ENCODE results near the gene CHST11. TPM values are rescaled to one million over a fixed set of nuclear protein-coding genes. Genes with fewer than 3 reads are reported as not detected.
"Not testable (repeated sequence)": the region's sequence is repeated elsewhere in the genome, so short reads cannot be mapped to it uniquely, and the experiment has no call there.

CHST11 gene
- total RNA-seq, 1 donor from 2014 or later: 15.5 TPM

- H3K4me3 Mint-ChIP-seq: no peak overlapping the region
- H3K27ac Mint-ChIP-seq: no peak overlapping the region
- H3K4me1 Mint-ChIP-seq (ENCODE audit: unreplicated experiment): peaks cover 48% of the 10 kb centered on the region
- DNase-seq (ENCODE audit: extremely low spot score, unreplicated experiment): no peak
- no peaks in the 10 kb centered on the region for H3K27me3 Mint-ChIP-seq
- no peak for TF ChIP-seq CTCF (conservative IDR thresholded peaks at IDR 0.05)
- peaks cover 4% of the 10 kb centered on the region for H3K9me3 Mint-ChIP-seq
- H3K36me3 Mint-ChIP-seq: peaks cover 4% of the 10 kb centered on the region
These were observed 285.9 kb downstream of the CHST11 start for GRCh38 chr12:104742551-104743201.

- Mint-ChIP-seq H3K27ac (no peak overlapping the region), H3K4me1 (ENCODE audit: unreplicated experiment) (peaks cover 48% of the 10 kb centered on the region), H3K36me3 (peaks cover 4% of the 10 kb centered on the region), H3K4me3 (no peak overlapping the region), H3K9me3 (peaks cover 4% of the 10 kb centered on the region), H3K27me3 (no peaks in the 10 kb centered on the region)
- no peak for DNase-seq (ENCODE audit: extremely low spot score, unreplicated experiment)
- no peak for TF ChIP-seq CTCF (conservative IDR thresholded peaks at IDR 0.05)
These were observed 286.4 kb downstream of the CHST11 start for GRCh38 chr12:104743202-104743580.

DNA sequence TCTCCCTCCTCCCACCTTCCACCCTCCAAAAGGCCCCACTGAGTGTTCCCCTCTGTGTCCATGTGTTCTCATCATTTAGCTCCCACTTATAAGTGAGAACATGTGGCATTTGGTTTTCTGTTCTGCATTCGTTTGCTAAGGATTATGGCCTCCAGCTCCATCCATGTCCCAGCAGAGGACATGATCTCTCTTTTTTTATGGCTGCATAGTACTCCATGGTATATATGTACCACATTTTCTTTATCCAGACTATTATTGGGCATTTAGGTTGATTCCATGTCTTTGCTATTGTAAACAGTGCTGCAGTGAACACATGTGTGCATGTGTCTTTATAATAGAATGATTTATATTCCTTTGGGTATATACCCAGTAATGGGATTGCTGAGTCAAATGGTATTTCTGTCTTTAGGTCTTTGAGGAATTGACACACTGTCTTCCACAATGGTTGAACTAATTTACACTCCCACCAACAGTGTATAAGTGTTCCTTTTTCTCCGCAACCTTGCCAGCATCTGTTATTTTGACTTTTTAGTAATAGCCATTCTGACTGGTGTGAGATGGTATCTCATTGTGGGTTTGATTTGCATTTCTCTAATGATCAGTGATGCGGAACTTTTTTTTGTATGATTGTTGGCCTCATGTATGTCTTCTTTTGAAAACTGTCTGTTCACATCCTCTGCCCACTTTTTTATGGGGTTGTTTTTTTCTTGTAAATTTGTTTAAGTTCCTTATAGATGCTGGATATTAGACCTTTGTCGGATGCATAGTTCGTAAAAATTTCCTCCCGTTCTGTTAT lies 287.2 kb downstream of the CHST11 start:
- not testable (repeated sequence) for H3K9me3 Mint-ChIP-seq; DNase-seq (ENCODE audit: extremely low spot score, unreplicated experiment); H3K27ac Mint-ChIP-seq; H3K36me3 Mint-ChIP-seq; H3K4me3 Mint-ChIP-seq; H3K27me3 Mint-ChIP-seq
- H3K4me1 Mint-ChIP-seq (ENCODE audit: unreplicated experiment): peaks cover 42% of the 10 kb centered on the region

DNA sequence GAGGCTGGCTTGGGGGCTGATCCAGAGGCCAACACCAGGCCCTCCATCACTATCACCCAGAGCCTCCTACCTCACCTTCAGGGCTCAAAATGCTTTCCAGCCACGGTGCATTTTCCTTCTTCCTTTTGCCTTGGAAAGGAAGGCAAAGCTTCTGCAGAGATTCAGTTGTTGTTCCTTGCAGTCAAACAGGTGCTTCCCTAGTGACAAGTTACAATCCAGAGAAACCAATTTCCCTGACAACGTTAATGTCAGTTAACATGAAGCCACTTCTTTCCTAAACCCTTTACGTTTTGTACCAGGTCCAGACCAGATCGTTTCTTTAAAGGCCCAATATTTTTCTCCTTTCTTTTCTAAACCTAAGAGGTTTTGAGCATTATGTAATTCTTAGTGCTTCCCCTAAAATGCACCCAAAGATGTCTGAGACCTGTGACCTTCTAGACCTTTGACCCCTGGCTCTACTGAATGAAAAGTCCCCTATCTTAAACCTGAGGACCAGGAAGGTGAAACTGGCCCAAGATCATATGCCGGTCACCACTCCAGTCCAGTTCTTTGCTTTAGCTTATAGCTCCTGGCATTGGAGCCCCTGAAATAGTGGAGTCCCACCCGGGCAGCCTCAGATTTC lies 289.8 kb downstream of the CHST11 start:
- Mint-ChIP-seq H3K4me1 (ENCODE audit: unreplicated experiment) (peaks cover 41% of the 10 kb centered on the region), H3K9me3 (peaks cover 9% of the 10 kb centered on the region), H3K27me3 (no peaks in the 10 kb centered on the region), H3K27ac (no peak overlapping the region), H3K4me3 (no peak overlapping the region), H3K36me3 (peaks cover 4% of the 10 kb centered on the region)
- no peak for DNase-seq (ENCODE audit: extremely low spot score, unreplicated experiment)
- no peak for TF ChIP-seq CTCF (conservative IDR thresholded peaks at IDR 0.05)

- no peaks in the 10 kb centered on the region for H3K27me3 Mint-ChIP-seq
- H3K9me3 Mint-ChIP-seq: peaks cover 9% of the 10 kb centered on the region
- no peak overlapping the region for H3K4me3 Mint-ChIP-seq
- DNase-seq (ENCODE audit: extremely low spot score, unreplicated experiment): no peak
- TF ChIP-seq CTCF (conservative IDR thresholded peaks at IDR 0.05): no peak
- H3K4me1 Mint-ChIP-seq (ENCODE audit: unreplicated experiment): peaks cover 39% of the 10 kb centered on the region
- peaks cover 4% of the 10 kb centered on the region for H3K36me3 Mint-ChIP-seq
- H3K27ac Mint-ChIP-seq: no peak overlapping the region
These were observed 290.6 kb downstream of the CHST11 start for GRCh38 chr12:104747330-104747729.

DNA sequence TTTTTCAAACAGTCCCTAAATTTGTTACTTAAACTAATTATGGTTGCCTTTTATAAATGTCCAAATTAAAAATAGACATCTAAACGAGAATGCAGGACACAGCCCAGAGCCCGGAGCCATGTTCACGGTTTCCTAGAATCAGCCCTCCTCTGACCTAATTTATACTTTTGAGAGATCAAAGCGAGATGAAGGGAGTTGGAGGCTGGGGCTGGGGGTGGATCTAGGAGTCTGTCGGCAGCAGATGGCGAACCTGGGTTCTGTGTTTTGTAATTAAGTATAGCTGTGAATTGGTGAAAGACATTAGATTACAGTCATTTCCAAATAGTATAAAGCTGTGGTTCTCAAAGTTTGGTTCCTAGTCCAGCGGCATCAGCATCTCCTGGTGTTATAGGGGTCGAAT lies 291.2 kb downstream of the CHST11 start:
- Mint-ChIP-seq H3K36me3 (peaks cover 2% of the 10 kb centered on the region), H3K9me3 (peaks cover 6% of the 10 kb centered on the region), H3K4me1 (ENCODE audit: unreplicated experiment) (peaks cover 33% of the 10 kb centered on the region), H3K4me3 (no peak overlapping the region), H3K27me3 (no peaks in the 10 kb centered on the region), H3K27ac (no peak overlapping the region)
- no peak for DNase-seq (ENCODE audit: extremely low spot score, unreplicated experiment)
- TF ChIP-seq CTCF (conservative IDR thresholded peaks at IDR 0.05): no peak
